Measurements from ENCODE around the gene RAB11FIP4.

- TF ChIP-seq CTCF (IDR thresholded peaks at IDR 0.05; ENCODE audit: borderline replicate concordance, extremely low read depth, low read length, poor library complexity, severe bottlenecking) (no peak), EZH2 (IDR thresholded peaks at IDR 0.05; ENCODE audit: borderline replicate concordance, low read depth, low read length, severe bottlenecking) (no peak)
Observed at GRCh38 chr17:31379597-31380205, 11.8 kb upstream of the RAB11FIP4 start.
